Measurements from ENCODE around the gene UGT2B15.
"Not testable (repeated sequence)": the region's sequence is repeated elsewhere in the genome, so short reads cannot be mapped to it uniquely, and the experiment has no call there.

UGT2B15 gene

GRCh38 chr4:68670479-68670939 is at the start of gene UGT2B15:
Gene UGT2B15, minus strand, starts transcription at chr4:68670652. Its CDS starts 34 bp downstream, at chr4:68670618.
- DNase-seq (ENCODE audit: low spot score): not testable (repeated sequence)

GRCh38 chr4:68719075-68719473 is 48.6 kb upstream of the UGT2B15 start:
- no peak for DNase-seq (ENCODE audit: low spot score)

GRCh38 chr4:68718447-68719074 is 48.1 kb upstream of the UGT2B15 start:
- DNase-seq (ENCODE audit: low spot score): no peak

GRCh38 chr4:68717999-68718398 is 47.5 kb upstream of the UGT2B15 start:
- DNase-seq (ENCODE audit: low spot score): no peak

- DNase-seq (ENCODE audit: low spot score): no peak
These were observed 43.9 kb upstream of the UGT2B15 start for GRCh38 chr4:68714400-68714799.

GRCh38 chr4:68712207-68712606 is 41.8 kb upstream of the UGT2B15 start:
- no peak for DNase-seq (ENCODE audit: low spot score)

- DNase-seq (ENCODE audit: low spot score): no peak
These were observed 38.1 kb upstream of the UGT2B15 start for GRCh38 chr4:68708566-68708965.

- not testable (repeated sequence) for DNase-seq (ENCODE audit: low spot score)
These were observed 32.7 kb upstream of the UGT2B15 start for GRCh38 chr4:68703168-68703567.

GRCh38 chr4:68700152-68700551 is 29.7 kb upstream of the UGT2B15 start:
- DNase-seq (ENCODE audit: low spot score): no peak

- no peak for DNase-seq (ENCODE audit: low spot score)
These were observed 23.0 kb upstream of the UGT2B15 start for GRCh38 chr4:68693325-68694075.

GRCh38 chr4:68691186-68691585 is 20.7 kb upstream of the UGT2B15 start:
- no peak for DNase-seq (ENCODE audit: low spot score)

GRCh38 chr4:68683034-68683433 is 12.6 kb upstream of the UGT2B15 start:
- DNase-seq (ENCODE audit: low spot score): no peak

- not testable (repeated sequence) for DNase-seq (ENCODE audit: low spot score)
These were observed 10.8 kb upstream of the UGT2B15 start for GRCh38 chr4:68681298-68681697.

- DNase-seq (ENCODE audit: low spot score): no peak
These were observed 2.7 kb upstream of the UGT2B15 start for GRCh38 chr4:68673143-68673542.

GRCh38 chr4:68671217-68671616 is 765 bp upstream of the UGT2B15 start:
- not testable (repeated sequence) for DNase-seq (ENCODE audit: low spot score)

GRCh38 chr4:68668537-68669163 is 1.8 kb downstream of the UGT2B15 start:
- not testable (repeated sequence) for DNase-seq (ENCODE audit: low spot score)

- not testable (repeated sequence) for DNase-seq (ENCODE audit: low spot score)
These were observed 2.9 kb downstream of the UGT2B15 start for GRCh38 chr4:68667551-68667950.

- not testable (repeated sequence) for DNase-seq (ENCODE audit: low spot score)
These were observed 5.7 kb downstream of the UGT2B15 start for GRCh38 chr4:68664721-68665120.

- DNase-seq (ENCODE audit: low spot score): not testable (repeated sequence)
These were observed 7.4 kb downstream of the UGT2B15 start for GRCh38 chr4:68662836-68663574.

- no peak for DNase-seq (ENCODE audit: low spot score)
These were observed 11.8 kb downstream of the UGT2B15 start for GRCh38 chr4:68658672-68659071.

GRCh38 chr4:68657022-68657594 is 13.3 kb downstream of the UGT2B15 start:
- DNase-seq (ENCODE audit: low spot score): not testable (repeated sequence)
